ENCODE measurements around the gene BRIX1. TPM values are rescaled to one million over a fixed set of nuclear protein-coding genes. Genes with fewer than 3 reads are reported as not detected.
A peak's percentile ranks its signal among the peaks of the same experiment; 100 is the strongest.

The BRIX1 gene
- total RNA-seq, 1 donor from 2014 or later, result 17.6 TPM

- no peaks in the 10 kb centered on the region for H3K9me3 ChIP-seq
- intact Hi-C loops (cut with DNase I), result no loop called here
- TF ChIP-seq CTCF (IDR thresholded peaks at IDR 0.05), result no peak
- no peaks in the 10 kb centered on the region for H3K4me1 ChIP-seq
- no peak overlapping the region for H3K4me3 ChIP-seq
- DNase-seq (no peak), ATAC-seq (no peak)
- H3K27ac ChIP-seq, result no peak overlapping the region
- peaks cover 97% of the 10 kb centered on the region for H3K36me3 ChIP-seq
- H3K27me3 ChIP-seq (ENCODE audit: low read depth), result no peaks in the 10 kb centered on the region
Observed at GRCh38 chr5:34941936-34942335, 26.4 kb downstream of the BRIX1 start.

- no peak for ATAC-seq
- Histone ChIP-seq H3K4me3 (no peak overlapping the region), H3K27me3 (ENCODE audit: low read depth) (no peaks in the 10 kb centered on the region), H3K27ac (no peak overlapping the region), H3K9me3 (no peaks in the 10 kb centered on the region), H3K4me1 (no peaks in the 10 kb centered on the region), H3K36me3 (peaks cover 91% of the 10 kb centered on the region)
- no peak for TF ChIP-seq CTCF (IDR thresholded peaks at IDR 0.05)
- intact Hi-C loops (cut with DNase I), result no loop called here
- no peak for DNase-seq
Observed at GRCh38 chr5:34944044-34944443, 28.5 kb downstream of the BRIX1 start.

GRCh38 chr5:34944460-34945047 is 29.0 kb downstream of the BRIX1 start:
- H3K27ac ChIP-seq, result no peak overlapping the region
- H3K27me3 ChIP-seq (ENCODE audit: low read depth), result no peaks in the 10 kb centered on the region
- DNase-seq (no peak), ATAC-seq (no peak)
- H3K9me3 ChIP-seq, result no peaks in the 10 kb centered on the region
- intact Hi-C loops (cut with DNase I), result no loop called here
- H3K4me1 ChIP-seq, result no peaks in the 10 kb centered on the region
- H3K4me3 ChIP-seq, result no peak overlapping the region
- TF ChIP-seq CTCF (IDR thresholded peaks at IDR 0.05), result no peak
- peaks cover 92% of the 10 kb centered on the region for H3K36me3 ChIP-seq

- Histone ChIP-seq H3K36me3 (peaks cover 44% of the 10 kb centered on the region), H3K27me3 (ENCODE audit: low read depth) (no peaks in the 10 kb centered on the region), H3K27ac (no peak overlapping the region), H3K4me1 (no peaks in the 10 kb centered on the region), H3K9me3 (no peaks in the 10 kb centered on the region), H3K4me3 (no peak overlapping the region)
- intact Hi-C loops (cut with DNase I), result no loop called here
- no peak for ATAC-seq
- no peak for DNase-seq
- no peak for TF ChIP-seq CTCF (IDR thresholded peaks at IDR 0.05)
Observed at GRCh38 chr5:34957321-34957720, 41.8 kb downstream of the BRIX1 start.

- DNase-seq (no peak), ATAC-seq (peak; percentile 50 to 76)
- Histone ChIP-seq H3K36me3 (peaks cover 36% of the 10 kb centered on the region), H3K9me3 (no peaks in the 10 kb centered on the region), H3K4me1 (no peaks in the 10 kb centered on the region), H3K27me3 (ENCODE audit: low read depth) (no peaks in the 10 kb centered on the region), H3K27ac (no peak overlapping the region), H3K4me3 (no peak overlapping the region)
- intact Hi-C loops (cut with DNase I), result no loop called here
- peak; percentile 42 for TF ChIP-seq CTCF (IDR thresholded peaks at IDR 0.05)
Observed at GRCh38 chr5:34957857-34958690, 42.6 kb downstream of the BRIX1 start.

All from lower lobe of right lung (tissue), 2 donors.